Measurements from ENCODE around the gene LRRC8C. TPM values are rescaled to one million over a fixed set of nuclear protein-coding genes. Genes with fewer than 3 reads are reported as not detected.
"Not testable (repeated sequence)": the region's sequence is repeated elsewhere in the genome, so short reads cannot be mapped to it uniquely, and the experiment has no call there.

The LRRC8C gene
- total and polyA plus RNA-seq, 2 of the 8 experiments (the other 6 are each of a cell fraction or from before 2014, with no cell fraction given): 1.1 to 2.1 TPM

DNA sequence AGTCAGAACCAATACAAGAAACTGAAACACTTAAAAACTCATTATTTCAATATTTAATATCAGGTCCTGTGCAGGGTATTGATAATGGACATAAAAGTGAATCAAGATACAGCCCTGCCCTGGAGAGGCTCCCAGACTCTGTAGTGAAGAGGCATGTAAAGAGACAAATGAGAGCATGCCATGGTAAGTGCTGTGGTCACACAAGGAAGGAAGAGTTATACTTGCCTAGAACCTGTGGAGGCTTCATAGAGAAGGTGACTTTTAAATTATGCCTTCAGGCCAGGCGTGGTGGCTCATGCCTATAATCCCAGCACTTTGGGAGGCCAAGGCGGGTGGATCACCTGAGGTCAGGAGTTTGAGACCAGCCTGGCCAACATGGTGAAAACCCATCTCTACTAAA, 3.3 kb upstream of the LRRC8C start:
- H2BK5ac ChIP-seq (ENCODE audit: low read depth, low read length); H3K56ac ChIP-seq (replicated peaks; ENCODE audit: insufficient read length, low read depth, low read length); H3K18ac ChIP-seq (ENCODE audit: extremely low read depth, low read length); H3K27ac ChIP-seq (ENCODE audit: low read depth, low read length); H2BK15ac ChIP-seq (ENCODE audit: low read length); H4K91ac ChIP-seq (replicated peaks; ENCODE audit: insufficient read length, low read length); H2BK12ac ChIP-seq (ENCODE audit: low read depth, low read length); DNase-seq (ENCODE audit: low read depth in 1 of 2, low spot score in 2 of 2); H3K79me1 ChIP-seq (ENCODE audit: low read depth, low read length); H3K36me3 ChIP-seq (ENCODE audit: control insufficient read depth in 2 of 4, insufficient read depth in 4 of 4, low read length in 3 of 4); H2BK20ac ChIP-seq (ENCODE audit: low read length); H2AFZ ChIP-seq (ENCODE audit: low read length); H3K79me2 ChIP-seq (ENCODE audit: control insufficient read depth in 1 of 2, insufficient read depth in 2 of 2, low read length in 2 of 2); H2BK120ac ChIP-seq (replicated peaks; ENCODE audit: low read depth, low read length); H4K8ac ChIP-seq (ENCODE audit: extremely low read depth, insufficient read depth, low read length); H3K23ac ChIP-seq (ENCODE audit: insufficient read length); H3K4ac ChIP-seq (replicated peaks; ENCODE audit: insufficient read length, low read depth, low read length); FAIRE-seq; H3K9ac ChIP-seq (replicated peaks in 1 of 4; ENCODE audit: extremely low read depth in 1 of 4, low read depth in 3 of 4, low read length in 3 of 4); H3K4me2 ChIP-seq (ENCODE audit: insufficient read depth in 1 of 2, low read depth in 2 of 2, low read length in 2 of 2); H4K20me1 ChIP-seq (replicated peaks in 1 of 2; ENCODE audit: control insufficient read depth in 1 of 2, insufficient read depth in 2 of 2, low read length in 2 of 2); H3K4me3 ChIP-seq (ENCODE audit: extremely low read depth in 1 of 4, insufficient read depth in 2 of 4, low read depth in 3 of 4, low read length in 4 of 4); H4K5ac ChIP-seq (ENCODE audit: insufficient read length, low read depth, low read length); H2AK5ac ChIP-seq (ENCODE audit: low read depth, low read length); POLR2A ChIA-PET (ENCODE audit: partially characterized antibody); H3K14ac ChIP-seq (ENCODE audit: insufficient read length); H3K9me3 ChIP-seq (ENCODE audit: insufficient read depth in 2 of 2, low read depth in 1 of 2, low read length in 1 of 2): not testable (repeated sequence)
- CTCF ChIA-PET (ENCODE audit: partially characterized antibody): interaction anchor here (1.3 to 9.7 kb wide), 10 partner anchors 10 to 172 kb away, joined by 3 to 101 read pairs (median 4); no protein-coding TSS in a partner anchor
- 91% methylated on average over 2 of the region's 2 CpGs; no CpG with 5 or more reads in 1 of the 2 experiments for WGBS, 2 experiments (ENCODE audit: extremely low coverage in 1 of 2, insufficient coverage in 1 of 2, insufficient read length in 1 of 2, insufficient replicate concordance in 2 of 2, low coverage in 1 of 2, low lambda C conversion rate in 2 of 2, missing lambda C conversion rate in 1 of 2)
- Histone ChIP-seq H3K27me3 (replicated peaks in 1 of 4; ENCODE audit: control insufficient read depth in 3 of 4, extremely low read depth in 1 of 4, insufficient read depth in 3 of 4, low read length in 3 of 4) (peaks cover 0 to 18% (median 14%) of the 10 kb centered on the region in 4 experiments; a peak in 6 of 7 replicates), H3K4me1 (replicated peaks in 1 of 4; ENCODE audit: control insufficient read depth in 3 of 4, insufficient read depth in 4 of 4, low read length in 3 of 4) (peaks cover 0 to 10% (median 7%) of the 10 kb centered on the region in 4 experiments; a peak in 5 of 7 replicates), H3K23me2 (ENCODE audit: low read depth, low read length) (peaks cover 19% of the 10 kb centered on the region)

Data from H1 (cell line).